H1 (cell line): ENCODE data around the gene C1QL2. TPM values are rescaled to one million over a fixed set of nuclear protein-coding genes. Genes with fewer than 3 reads are reported as not detected.

Source experiments
- CTCF ChIA-PET: fragments of 300-600 bp; sonication (Branson Sonifier 250); formaldehyde crosslinking; loops from one replicate; lab custom pipeline; 2021; ENCODE audit not compliant: partially characterized antibody; lab: Charles Lee
- POLR2A ChIA-PET: fragments of 300-600 bp; sonication (Branson Sonifier 250); formaldehyde crosslinking; loops from one replicate; lab custom pipeline; 2021; ENCODE audit warnings: inconsistent platforms; ENCODE audit not compliant: partially characterized antibody; lab: Charles Lee
- DNase-seq, 2 experiments: peaks; one replicate each; pipeline versions ENCODE4 v3.0.0 to v3.0.0-alpha.2; 2010 to 2022; ENCODE audit warnings: low spot score in 2 of 2, low read depth in 1 of 2, mixed read lengths in 1 of 2
- FAIRE-seq: peaks from 2 replicates; lab custom pipeline; 2011; peaks lifted over from hg19 to GRCh38; lab: Jason Lieb, UNC
- H2AFZ ChIP-seq: 2 replicates; pipeline ENCODE4 v1.8.1; 2012; ENCODE audit warnings: low read length, inconsistent platforms
- H2AK5ac ChIP-seq: 2 replicates; pipeline ENCODE4 v1.6.1; 2013; ENCODE audit warnings: low read depth, low read length
- H2BK120ac ChIP-seq: replicated peaks from 2 replicates; pipeline ENCODE3; 2013; ENCODE audit warnings: low read depth, low read length, inconsistent platforms
- H2BK12ac ChIP-seq: 2 replicates; pipeline ENCODE4 v1.6.1; 2013; ENCODE audit warnings: low read depth, low read length
- H2BK15ac ChIP-seq: 2 replicates; pipeline ENCODE4 v1.6.1; 2013; ENCODE audit warnings: low read length
- H2BK20ac ChIP-seq: 2 replicates; pipeline ENCODE4 v1.6.1; 2013; ENCODE audit warnings: low read length
- H2BK5ac ChIP-seq: 2 replicates; pipeline ENCODE4 v1.6.1; 2013; ENCODE audit warnings: low read depth, low read length
- H3K14ac ChIP-seq: 2 replicates; pipeline ENCODE4 v1.6.1; 2013; ENCODE audit warnings: inconsistent platforms; ENCODE audit not compliant: insufficient read length
- H3K18ac ChIP-seq: 2 replicates; pipeline ENCODE4 v1.6.1; 2013; ENCODE audit warnings: low read length; ENCODE audit errors: extremely low read depth
- H3K23ac ChIP-seq: 2 replicates; pipeline ENCODE4 v1.6.1; 2013; ENCODE audit warnings: inconsistent platforms; ENCODE audit not compliant: insufficient read length
- H3K23me2 ChIP-seq: 2 replicates; pipeline ENCODE4 v1.6.1; 2013; ENCODE audit warnings: low read depth, low read length
- H3K27ac ChIP-seq: 2 replicates; pipeline ENCODE4 v1.6.1; 2011; ENCODE audit warnings: low read depth, low read length, inconsistent platforms
- H3K27me3 ChIP-seq, 4 experiments: replicated peaks in 1 of 4; 1 replicate in 1 of 4; 2 replicates in 3 of 4; pipeline versions ENCODE4 v1.6.1 to v1.8.1; 2011 to 2013; ENCODE audit warnings: low read length in 3 of 4, mild to moderate bottlenecking in 3 of 4, inconsistent platforms in 2 of 4, mixed read lengths in 2 of 4, moderate library complexity in 1 of 4; ENCODE audit not compliant: control insufficient read depth in 3 of 4, insufficient read depth in 3 of 4; ENCODE audit errors: extremely low read depth in 1 of 4
- H3K36me3 ChIP-seq, 4 experiments: 2 replicates each; pipeline versions ENCODE4 v1.6.1 to v1.8.1; 2011 to 2013; ENCODE audit warnings: mild to moderate bottlenecking in 4 of 4, low read length in 3 of 4, moderate library complexity in 2 of 4, control low read depth in 1 of 4, inconsistent platforms in 1 of 4; ENCODE audit not compliant: insufficient read depth in 4 of 4, control insufficient read depth in 2 of 4
- H3K4ac ChIP-seq: replicated peaks from 2 replicates; pipeline ENCODE3; 2013; ENCODE audit warnings: low read length, low read depth, mixed read lengths, inconsistent platforms; ENCODE audit not compliant: insufficient read length
- H3K4me1 ChIP-seq, 4 experiments: replicated peaks in 1 of 4; 1 replicate in 1 of 4; 2 replicates in 3 of 4; pipeline versions ENCODE4 v1.6.1 to v1.8.1; 2011 to 2013; ENCODE audit warnings: low read length in 3 of 4, inconsistent platforms in 2 of 4, mixed read lengths in 1 of 4; ENCODE audit not compliant: insufficient read depth in 4 of 4, control insufficient read depth in 3 of 4
- H3K4me2 ChIP-seq, 2 experiments: 2 replicates each; pipeline versions ENCODE4 v1.6.1 to v1.8.1; 2011 to 2013; ENCODE audit warnings: low read depth in 2 of 2, low read length in 2 of 2, control low read depth in 1 of 2, inconsistent platforms in 1 of 2, mild to moderate bottlenecking in 1 of 2; ENCODE audit not compliant: insufficient read depth in 1 of 2
- H3K4me3 ChIP-seq, 4 experiments: fragments of 200-600, 300-600 bp in 1 of 4; sonication (generic), shearing (Covaris generic), sonication (Bioruptor Twin) in 1 of 4; 2 replicates each; pipeline versions ENCODE4 v1.5.1 to v1.8.1; 2011 to 2016; ENCODE audit warnings: low read length in 4 of 4, low read depth in 3 of 4, control low read depth in 2 of 4, inconsistent platforms in 2 of 4, mild to moderate bottlenecking in 2 of 4, mixed read lengths in 1 of 4, moderate library complexity in 1 of 4; ENCODE audit not compliant: insufficient read depth in 2 of 4; ENCODE audit errors: extremely low read depth in 1 of 4
- H3K56ac ChIP-seq: replicated peaks from 2 replicates; pipeline ENCODE3; 2013; ENCODE audit warnings: low read depth, mild to moderate bottlenecking, mixed read lengths, low read length, inconsistent platforms; ENCODE audit not compliant: insufficient read length
- H3K79me1 ChIP-seq: 2 replicates; pipeline ENCODE4 v1.6.1; 2013; ENCODE audit warnings: low read depth, low read length, control low read depth
- H3K79me2 ChIP-seq, 2 experiments: 2 replicates each; pipeline versions ENCODE4 v1.6.1 to v1.8.1; 2012 to 2013; ENCODE audit warnings: low read length in 2 of 2, mild to moderate bottlenecking in 2 of 2, inconsistent platforms in 1 of 2; ENCODE audit not compliant: insufficient read depth in 2 of 2, control insufficient read depth in 1 of 2
- H3K9ac ChIP-seq, 4 experiments: replicated peaks in 1 of 4; 1 replicate in 1 of 4; 2 replicates in 3 of 4; pipeline versions ENCODE4 v1.6.1 to v1.8.1; 2011 to 2013; ENCODE audit warnings: low read depth in 3 of 4, low read length in 3 of 4, control low read depth in 2 of 4, mild to moderate bottlenecking in 2 of 4, moderate library complexity in 2 of 4, inconsistent platforms in 1 of 4; ENCODE audit errors: extremely low read depth in 1 of 4
- H3K9me3 ChIP-seq, 2 experiments: 2 replicates each; pipeline versions ENCODE4 v1.6.1 to v1.8.1; 2012 to 2013; ENCODE audit warnings: mild to moderate bottlenecking in 2 of 2, moderate library complexity in 2 of 2, control low read depth in 1 of 2, inconsistent platforms in 1 of 2, low read depth in 1 of 2, low read length in 1 of 2, mixed read lengths in 1 of 2; ENCODE audit not compliant: insufficient read depth in 2 of 2
- H4K20me1 ChIP-seq, 2 experiments: replicated peaks in 1 of 2; 2 replicates each; pipeline versions ENCODE3 to v1.8.1; 2011 to 2013; ENCODE audit warnings: inconsistent platforms in 2 of 2, low read length in 2 of 2, mild to moderate bottlenecking in 1 of 2; ENCODE audit not compliant: insufficient read depth in 2 of 2, control insufficient read depth in 1 of 2
- H4K5ac ChIP-seq: 2 replicates; pipeline ENCODE4 v1.6.1; 2013; ENCODE audit warnings: low read length, low read depth, mixed read lengths, inconsistent platforms; ENCODE audit not compliant: insufficient read length
- H4K8ac ChIP-seq: 2 replicates; pipeline ENCODE4 v1.8.0; 2013; ENCODE audit warnings: mild to moderate bottlenecking, moderate library complexity, low read length, inconsistent platforms; ENCODE audit not compliant: insufficient read depth; ENCODE audit errors: extremely low read depth
- H4K91ac ChIP-seq: replicated peaks from 2 replicates; pipeline ENCODE3; 2013; ENCODE audit warnings: low read length, mixed read lengths, inconsistent platforms; ENCODE audit not compliant: insufficient read length
- SIN3A ChIP-seq, 2 experiments: IDR thresholded peaks in 1 of 2; conservative IDR thresholded peaks in 1 of 2; 2 replicates each; pipeline ENCODE4 v1.6.1; 2011 to 2012; ENCODE audit warnings: low read length in 2 of 2, improper control_type of control experiment in 1 of 2, low read depth in 1 of 2, mild to moderate bottlenecking in 1 of 2
- SP1 ChIP-seq: IDR thresholded peaks from 2 replicates; pipeline ENCODE4 v1.6.1; 2011; ENCODE audit warnings: low read depth, low read length
- WGBS, 2 experiments: shearing (Covaris generic) in 1 of 2; methylation state at CpG; one replicate each; pipeline versions ENCODE4 v1.1.6 to v1.1.7; 2013 to 2015; ENCODE audit warnings: low lambda C conversion rate in 2 of 2, mixed read lengths in 2 of 2, inconsistent platforms in 1 of 2, low coverage in 1 of 2, missing lambda C conversion rate in 1 of 2; ENCODE audit not compliant: insufficient replicate concordance in 2 of 2, insufficient coverage in 1 of 2, insufficient read length in 1 of 2; ENCODE audit errors: extremely low coverage in 1 of 2, missing lambda C conversion rate in 1 of 2; 5-methylcytosine and 5-hydroxymethylcytosine counted together
- polyA plus RNA-seq, 7 experiments: library from polyadenylated mRNA; depleted of rRNA in 3 of 7; stranded (reverse) in 5 of 7; unstranded in 2 of 7; fragments of >200 nt in 5 of 7; fragments of 200-250 nt in 2 of 7; gene quantifications; 1 replicate in 5 of 7; 2 replicates in 1 of 7; 4 replicates in 1 of 7; pipeline versions ENCODE4 v1.2.1 to v1.2.3, GENCODE V29; 2011 to 2013; ENCODE audit warnings: missing spikeins in 2 of 7, mixed read lengths in 2 of 7
- total RNA-seq: library from RNA; stranded (reverse); fragmentation: NEBNext Ultra II Directional; extraction: Animal tissue kit (Norgen Biotek cat#: 25700); gene quantifications from 2 replicates; pipeline ENCODE4 v1.2.1, GENCODE V29; 2021
- TF ChIP-seq, protein P1 (sequence below): IDR thresholded peaks from 2 replicates; pipeline ENCODE4 v1.6.1; 2012; ENCODE audit warnings: inconsistent platforms

Gene C1QL2
- total and polyA plus RNA-seq, 2 of the 8 experiments (the other 6 are each of a cell fraction or from before 2014, with no cell fraction given) = 0.80 to 0.88 TPM

DNA sequence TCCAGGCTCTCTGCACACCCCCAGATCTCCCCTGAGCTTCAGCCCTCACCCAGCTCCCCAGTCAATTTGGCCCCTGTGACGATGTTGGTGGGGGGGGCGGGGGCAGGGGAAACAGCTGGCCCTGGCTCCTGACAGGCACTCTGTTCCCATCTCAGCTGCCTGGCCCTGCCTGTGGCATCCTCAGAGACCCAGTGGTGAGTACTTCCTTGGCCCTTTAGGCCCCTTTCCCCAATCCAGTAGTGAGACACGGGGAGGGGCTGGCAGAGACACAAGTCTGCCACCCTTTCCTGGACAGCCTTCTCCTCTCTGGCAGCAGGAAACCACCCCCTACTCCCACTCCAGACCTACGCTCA, 19.3 kb upstream of the C1QL2 start:
- H4K8ac ChIP-seq = peak overlapping the region; percentile 28
- FAIRE-seq = no peak
- no peaks in the 10 kb centered on the region for H3K23me2 ChIP-seq

More for the DNA sequence above, 19.3 kb upstream of the C1QL2 start:
- Histone ChIP-seq H3K23ac (no peak overlapping the region), H3K4ac (no peak overlapping the region), H3K9ac (no peak overlapping the region), H3K36me3 (no peaks in the 10 kb centered on the region), H3K4me2 (no peak overlapping the region), H2BK12ac (no peak overlapping the region), H3K9me3 (no peaks in the 10 kb centered on the region; a peak in 1 of 4 replicates), H2AFZ (no peak overlapping the region), H4K91ac (no peak overlapping the region), H2BK5ac (no peak overlapping the region), H3K4me1 (no peaks in the 10 kb centered on the region; a peak in 1 of 7 replicates), H3K27ac (no peak overlapping the region), H2AK5ac (no peak overlapping the region), H4K20me1 (no peaks in the 10 kb centered on the region), H2BK20ac (no peak overlapping the region), H3K79me2 (no peaks in the 10 kb centered on the region), H3K4me3 (no peak overlapping the region), H2BK15ac (no peak overlapping the region), H3K27me3 (no peaks in the 10 kb centered on the region), H3K79me1 (no peaks in the 10 kb centered on the region), H3K56ac (no peak overlapping the region), H3K14ac (no peak overlapping the region), H2BK120ac (no peak overlapping the region), H3K18ac (no peak overlapping the region), H4K5ac (no peak overlapping the region)
- ChIA-PET CTCF (interaction anchor here (0.7 to 1.6 kb wide), 3 partner anchors 71 to 150 kb away, joined by 3 to 4 read pairs (median 3); no protein-coding TSS in a partner anchor), POLR2A (no interaction called here)
- WGBS, 2 experiments = 83% methylated on average over 4 of the region's 4 CpGs; no CpG with 5 or more reads in 1 of the 2 experiments
- no peak for DNase-seq
- TF ChIP-seq, protein P1, sequence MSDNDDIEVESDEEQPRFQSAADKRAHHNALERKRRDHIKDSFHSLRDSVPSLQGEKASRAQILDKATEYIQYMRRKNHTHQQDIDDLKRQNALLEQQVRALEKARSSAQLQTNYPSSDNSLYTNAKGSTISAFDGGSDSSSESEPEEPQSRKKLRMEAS = no peak
- TF ChIP-seq SIN3A (conservative IDR thresholded peaks at IDR 0.05 in 1 of 2, IDR thresholded peaks at IDR 0.05 in 1 of 2; ENCODE audit: low read depth in 1 of 2, low read length in 2 of 2) (no peak), SP1 (no peak)
